OCI-LY7 (cell line): ENCODE data around the gene PTGES. TPM values are rescaled to one million over a fixed set of nuclear protein-coding genes. Genes with fewer than 3 reads are reported as not detected.
A peak's percentile ranks its signal among the peaks of the same experiment; 100 is the strongest.

ENCODE experiments used
- BruUV-seq: library from RNA; stranded (reverse); fragments of 400-500 nt; replicated peaks from 2 replicates; lab custom pipeline; 2021; lab: Mats Ljungman, UMichigan
- CTCF ChIA-PET: fragments of 300-600 bp; sonication (Branson Sonifier 250); formaldehyde crosslinking; loops from one replicate; lab custom pipeline; 2022; ENCODE audit warnings: antibody characterized with exemption; ENCODE audit not compliant: unreplicated experiment; lab: Charles Lee
- POLR2A ChIA-PET: fragments of 300-600 bp; sonication (Branson Sonifier 250); formaldehyde crosslinking; loops from one replicate; lab custom pipeline; 2022; ENCODE audit warnings: antibody characterized with exemption; lab: Charles Lee
- DNase-seq: peaks from one replicate; pipeline ENCODE4 v3.0.0-alpha.2; 2015; ENCODE audit warnings: low spot score
- H2AFZ ChIP-seq: fragments of 200-600 bp; sonication (generic), shearing (Covaris generic); 2 replicates; pipeline ENCODE4 v1.6.1; 2014; ENCODE audit warnings: mild to moderate bottlenecking, antibody characterized with exemption, low read length, moderate library complexity
- H3K27ac ChIP-seq: fragments of 200-600 bp; sonication (generic); 2 replicates; pipeline ENCODE4 v1.5.1; 2014; ENCODE audit warnings: mixed run types, low read depth, mild to moderate bottlenecking, moderate library complexity, low read length, inconsistent platforms; ENCODE audit not compliant: poor library complexity, severe bottlenecking
- H3K36me3 ChIP-seq: fragments of 200-600 bp; sonication (generic); 2 replicates; pipeline ENCODE4 v1.6.1; 2014; ENCODE audit warnings: mild to moderate bottlenecking, antibody characterized with exemption, low read length, moderate library complexity, mixed read lengths; ENCODE audit not compliant: insufficient read depth
- H3K4me1 ChIP-seq: fragments of 200-600 bp; sonication (generic); 2 replicates; pipeline ENCODE4 v1.5.1; 2014; ENCODE audit warnings: mild to moderate bottlenecking, low read length; ENCODE audit not compliant: insufficient read depth, poor library complexity, severe bottlenecking
- H3K4me2 ChIP-seq: fragments of 200-600 bp; sonication (generic); 2 replicates; pipeline ENCODE4 v1.6.1; 2014; ENCODE audit warnings: mild to moderate bottlenecking, low read length
- H3K4me3 ChIP-seq: fragments of 200-600 bp; sonication (generic); 2 replicates; pipeline ENCODE4 v1.5.1; 2014; ENCODE audit warnings: mild to moderate bottlenecking, low read depth, low read length; ENCODE audit not compliant: poor library complexity, severe bottlenecking
- H3K79me2 ChIP-seq: fragments of 200-600 bp; sonication (generic); 2 replicates; pipeline ENCODE4 v1.6.1; 2016; ENCODE audit warnings: low read depth, mild to moderate bottlenecking, low read length, moderate library complexity, mixed read lengths; ENCODE audit not compliant: insufficient read depth
- H3K9me2 ChIP-seq: fragments of 200-600 bp; sonication (generic); 2 replicates; pipeline ENCODE4 v1.6.1; 2016; ENCODE audit warnings: mild to moderate bottlenecking, low read length, mixed read lengths; ENCODE audit not compliant: insufficient read depth
- H3K9me3 ChIP-seq: fragments of 200-600 bp; sonication (generic); 2 replicates; pipeline ENCODE4 v1.6.1; 2014; ENCODE audit warnings: mild to moderate bottlenecking, mixed run types, low read length, mixed read lengths
- H4K20me1 ChIP-seq: fragments of 200-600 bp; sonication (generic); 2 replicates; pipeline ENCODE4 v1.6.1; 2014; ENCODE audit warnings: mild to moderate bottlenecking, antibody characterized with exemption, low read length, moderate library complexity, mixed read lengths; ENCODE audit not compliant: insufficient read depth
- CTCF ChIP-seq: fragments of 200-600 bp; sonication (generic); conservative IDR thresholded peaks from 2 replicates; pipeline ENCODE4 v1.5.1; 2014; ENCODE audit warnings: mild to moderate bottlenecking, antibody characterized with exemption, low read length, moderate library complexity, mixed read lengths
- EZH2phosphoT487 ChIP-seq: fragments of 200-600 bp; sonication (generic); IDR thresholded peaks from 2 replicates; pipeline ENCODE4 v1.6.1; 2018; ENCODE audit warnings: low read depth, borderline replicate concordance, mild to moderate bottlenecking, mixed run types, antibody characterized with exemption, low read length, moderate library complexity, mixed read lengths
- intact Hi-C: fragments of 100-400 bp; cut with micrococcal nuclease; formaldehyde crosslinking; loops from one replicate; pipeline ENCODE4 v1.10.0; 2022; ENCODE audit not compliant: unreplicated experiment
- total RNA-seq, 2 experiments: library from RNA; depleted of rRNA in 1 of 2; stranded (reverse); fragments of >200 nt in 1 of 2; shearing (Covaris generic) in 1 of 2; gene quantifications; 2 replicates each; pipeline ENCODE4 v1.2.3, GENCODE V29; 2014 to 2022

PTGES gene
- total RNA-seq, 2 experiments from 2014 or later = not detected

- no peak overlapping the region for H3K4me2 ChIP-seq
- no peak for DNase-seq
- intact Hi-C loops = no loop called here
- ChIA-PET CTCF (no interaction called here), POLR2A (interaction anchor here (0.6 kb wide), 1 partner anchor 13 kb away, joined by 6 read pairs; no protein-coding TSS in a partner anchor)
- H3K4me3 ChIP-seq = no peak overlapping the region
- no peaks in the 10 kb centered on the region for H3K79me2 ChIP-seq
- H3K36me3 ChIP-seq = no peaks in the 10 kb centered on the region
- H3K27ac ChIP-seq = no peak overlapping the region
- no peaks in the 10 kb centered on the region for H3K4me1 ChIP-seq
- no TSS peak for BruUV-seq
- TF ChIP-seq EZH2phosphoT487 (no peak), CTCF (no peak)
- H3K9me3 ChIP-seq = no peaks in the 10 kb centered on the region
- H4K20me1 ChIP-seq = no peaks in the 10 kb centered on the region
- no peak overlapping the region for H2AFZ ChIP-seq
- no peaks in the 10 kb centered on the region for H3K9me2 ChIP-seq
Observed at GRCh38 chr9:129724456-129725190, 28.2 kb downstream of the PTGES start.

GRCh38 chr9:129722913-129723312, 29.9 kb downstream of the PTGES start:
- intact Hi-C loops = no loop called here
- BruUV-seq = no TSS peak
- no peak for DNase-seq
- H4K20me1 ChIP-seq = no peaks in the 10 kb centered on the region
- no peaks in the 10 kb centered on the region for H3K79me2 ChIP-seq
- no peaks in the 10 kb centered on the region for H3K9me3 ChIP-seq
- ChIA-PET POLR2A (no interaction called here), CTCF (no interaction called here)
- H3K36me3 ChIP-seq = no peaks in the 10 kb centered on the region
- H3K4me3 ChIP-seq = no peak overlapping the region
- H3K27ac ChIP-seq = no peak overlapping the region
- H3K9me2 ChIP-seq = no peaks in the 10 kb centered on the region
- H2AFZ ChIP-seq = no peak overlapping the region
- no peaks in the 10 kb centered on the region for H3K4me1 ChIP-seq
- no peak overlapping the region for H3K4me2 ChIP-seq
- no peak for TF ChIP-seq CTCF
- no peak for TF ChIP-seq EZH2phosphoT487

GRCh38 chr9:129720865-129721545, 31.8 kb downstream of the PTGES start:
- ChIA-PET POLR2A (no interaction called here), CTCF (no interaction called here)
- no peak for DNase-seq
- no peaks in the 10 kb centered on the region for H3K79me2 ChIP-seq
- no peaks in the 10 kb centered on the region for H4K20me1 ChIP-seq
- intact Hi-C loops = no loop called here
- H2AFZ ChIP-seq = no peak overlapping the region
- H3K4me1 ChIP-seq = no peaks in the 10 kb centered on the region
- no peak overlapping the region for H3K4me2 ChIP-seq
- no TSS peak for BruUV-seq
- no peaks in the 10 kb centered on the region for H3K9me2 ChIP-seq
- H3K9me3 ChIP-seq = no peaks in the 10 kb centered on the region
- TF ChIP-seq CTCF (0 out of 2 replicates have a peak, but pooled peaks have one; percentile 13), EZH2phosphoT487 (no peak)
- no peak overlapping the region for H3K27ac ChIP-seq
- H3K4me3 ChIP-seq = no peak overlapping the region
- H3K36me3 ChIP-seq = no peaks in the 10 kb centered on the region
